Measurements from ENCODE around the gene BCL7A. TPM values are rescaled to one million over a fixed set of nuclear protein-coding genes. Genes with fewer than 3 reads are reported as not detected.

BCL7A gene
- total and polyA plus RNA-seq, 9 of the 15 experiments (the other 6 are each of a cell fraction or from before 2014, with no cell fraction given): 0.25 to 21.9 (median 14.9) TPM

DNA sequence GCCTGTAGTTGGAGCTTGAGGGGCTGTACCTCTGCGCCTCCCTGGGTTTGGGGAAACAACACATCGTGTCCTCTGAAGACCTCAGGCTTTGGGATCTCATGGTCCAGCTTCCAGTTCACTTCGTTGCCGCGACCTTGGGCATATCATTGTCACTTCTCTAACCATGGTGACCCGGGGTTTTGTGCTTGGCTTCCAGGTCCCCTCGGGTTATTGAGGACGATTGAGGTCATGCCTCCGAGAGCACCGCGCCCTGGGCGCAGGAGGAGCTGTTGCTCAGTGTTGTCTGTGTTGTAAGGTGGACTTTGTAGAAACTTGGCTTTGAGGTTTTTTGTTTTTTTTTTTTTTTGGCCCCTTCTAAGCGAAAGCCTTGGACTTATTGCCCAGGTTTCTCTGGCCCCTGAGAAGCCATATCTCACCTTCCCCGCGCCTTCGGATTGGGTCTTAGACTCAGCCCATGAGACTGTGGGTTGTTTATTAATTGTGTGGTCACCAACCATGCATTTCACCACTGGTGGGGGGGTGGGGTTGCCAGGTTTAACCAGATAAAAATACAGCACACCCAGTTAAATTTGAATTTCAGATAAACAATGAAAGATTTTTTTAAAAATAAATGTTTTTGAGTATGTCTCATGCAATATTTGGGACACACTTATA lies 2.6 kb downstream of the BCL7A start (continued):
- TF ChIP-seq, protein P1, sequence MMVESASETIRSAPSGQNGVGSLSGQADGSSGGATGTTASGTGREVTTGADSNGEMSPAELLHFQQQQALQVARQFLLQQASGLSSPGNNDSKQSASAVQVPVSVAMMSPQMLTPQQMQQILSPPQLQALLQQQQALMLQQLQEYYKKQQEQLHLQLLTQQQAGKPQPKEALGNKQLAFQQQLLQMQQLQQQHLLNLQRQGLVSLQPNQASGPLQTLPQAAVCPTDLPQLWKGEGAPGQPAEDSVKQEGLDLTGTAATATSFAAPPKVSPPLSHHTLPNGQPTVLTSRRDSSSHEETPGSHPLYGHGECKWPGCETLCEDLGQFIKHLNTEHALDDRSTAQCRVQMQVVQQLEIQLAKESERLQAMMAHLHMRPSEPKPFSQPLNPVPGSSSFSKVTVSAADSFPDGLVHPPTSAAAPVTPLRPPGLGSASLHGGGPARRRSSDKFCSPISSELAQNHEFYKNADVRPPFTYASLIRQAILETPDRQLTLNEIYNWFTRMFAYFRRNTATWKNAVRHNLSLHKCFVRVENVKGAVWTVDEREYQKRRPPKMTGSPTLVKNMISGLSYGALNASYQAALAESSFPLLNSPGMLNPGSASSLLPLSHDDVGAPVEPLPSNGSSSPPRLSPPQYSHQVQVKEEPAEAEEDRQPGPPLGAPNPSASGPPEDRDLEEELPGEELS (CRISPR knock-in tag; IDR thresholded peaks at IDR 0.05; ENCODE audit: borderline replicate concordance): no peak
- TF ChIP-seq ZNF384 (IDR thresholded peaks at IDR 0.05; ENCODE audit: low read depth, low read length) (peak; percentile 8; the same call in 1 of the 2 replicates), DPF2 (IDR thresholded peaks at IDR 0.05) (0 out of 2 replicates have a peak, but pooled peaks have one; percentile 33), ESRRA (IDR thresholded peaks at IDR 0.05; ENCODE audit: borderline replicate concordance, low read depth) (peak; percentile 74), COPS2 (conservative IDR thresholded peaks at IDR 0.05) (no peak), MTA1 (IDR thresholded peaks at IDR 0.05; ENCODE audit: borderline replicate concordance) (peak; percentile 30; the same call in 1 of the 2 replicates), HDAC2 (IDR thresholded peaks at IDR 0.05) (peak; percentile 27; the same call in 1 of the 2 replicates), ARNT (IDR thresholded peaks at IDR 0.05) (no peak)
- TF ChIP-seq, protein P2, sequence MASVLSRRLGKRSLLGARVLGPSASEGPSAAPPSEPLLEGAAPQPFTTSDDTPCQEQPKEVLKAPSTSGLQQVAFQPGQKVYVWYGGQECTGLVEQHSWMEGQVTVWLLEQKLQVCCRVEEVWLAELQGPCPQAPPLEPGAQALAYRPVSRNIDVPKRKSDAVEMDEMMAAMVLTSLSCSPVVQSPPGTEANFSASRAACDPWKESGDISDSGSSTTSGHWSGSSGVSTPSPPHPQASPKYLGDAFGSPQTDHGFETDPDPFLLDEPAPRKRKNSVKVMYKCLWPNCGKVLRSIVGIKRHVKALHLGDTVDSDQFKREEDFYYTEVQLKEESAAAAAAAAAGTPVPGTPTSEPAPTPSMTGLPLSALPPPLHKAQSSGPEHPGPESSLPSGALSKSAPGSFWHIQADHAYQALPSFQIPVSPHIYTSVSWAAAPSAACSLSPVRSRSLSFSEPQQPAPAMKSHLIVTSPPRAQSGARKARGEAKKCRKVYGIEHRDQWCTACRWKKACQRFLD (CRISPR knock-in tag; IDR thresholded peaks at IDR 0.05): no peak
